NCI-H526 (cell line): Measurements from ENCODE around the gene CLUH.
"Not testable (repeated sequence)": the region's sequence is repeated elsewhere in the genome, so short reads cannot be mapped to it uniquely, and the experiment has no call there.

Source experiments
- DNase-seq, 2 experiments: peaks; one replicate each; lab custom pipeline; 2025; lab: John Stamatoyannopoulos, UW

The CLUH gene

GRCh38 chr17:2688351-2689342 is 22.9 kb downstream of the CLUH start:
- no peak for DNase-seq

- DNase-seq: no peak
These were observed 24.5 kb downstream of the CLUH start for GRCh38 chr17:2687074-2687418.

GRCh38 chr17:2685696-2686095 is 25.9 kb downstream of the CLUH start:
- DNase-seq: no peak

- no peak for DNase-seq
These were observed 27.0 kb downstream of the CLUH start for GRCh38 chr17:2684549-2684948.

- DNase-seq: no peak
These were observed 27.7 kb downstream of the CLUH start for GRCh38 chr17:2683912-2684311.

- no peak for DNase-seq
These were observed 29.2 kb downstream of the CLUH start for GRCh38 chr17:2682176-2682938.

GRCh38 chr17:2681650-2682049 is 29.9 kb downstream of the CLUH start:
- DNase-seq: peak; percentile 57 to 58

GRCh38 chr17:2680961-2681360 is 30.6 kb downstream of the CLUH start:
- DNase-seq: no peak

GRCh38 chr17:2679247-2679646 is 32.3 kb downstream of the CLUH start:
- not testable (repeated sequence) for DNase-seq

GRCh38 chr17:2672026-2672425 is 39.5 kb downstream of the CLUH start:
- no peak for DNase-seq

- DNase-seq: not testable (repeated sequence)
These were observed 51.2 kb downstream of the CLUH start for GRCh38 chr17:2660410-2660809.

- not testable (repeated sequence) for DNase-seq
These were observed 52.2 kb downstream of the CLUH start for GRCh38 chr17:2659337-2659736.

- no peak for DNase-seq
These were observed 55.3 kb downstream of the CLUH start for GRCh38 chr17:2656283-2656682.

GRCh38 chr17:2655546-2655945 is 56.0 kb downstream of the CLUH start:
- no peak for DNase-seq

GRCh38 chr17:2652911-2653310 is 58.7 kb downstream of the CLUH start:
- not testable (repeated sequence) for DNase-seq

- DNase-seq: no peak
These were observed 62.4 kb downstream of the CLUH start for GRCh38 chr17:2649191-2649590.

GRCh38 chr17:2647957-2648356 is 63.6 kb downstream of the CLUH start:
- no peak for DNase-seq

GRCh38 chr17:2644971-2645370 is 66.6 kb downstream of the CLUH start:
- no peak for DNase-seq
